Measurements from ENCODE around the gene KLC1.

KLC1 gene

GRCh38 chr14:103721334-103722120 lies 92.5 kb downstream of the KLC1 start:
- no peak for DNase-seq (ENCODE audit: low read depth)

GRCh38 chr14:103723748-103724081 lies 94.7 kb downstream of the KLC1 start:
- DNase-seq (ENCODE audit: low read depth): no peak

- DNase-seq (ENCODE audit: low read depth): no peak
Measured at GRCh38 chr14:103724116-103724515, 95.1 kb downstream of the KLC1 start.

GRCh38 chr14:103725001-103725682 lies 96.1 kb downstream of the KLC1 start:
- DNase-seq (ENCODE audit: low read depth): no peak

- no peak for DNase-seq (ENCODE audit: low read depth)
Measured at GRCh38 chr14:103725739-103726395, 96.9 kb downstream of the KLC1 start.

DNA sequence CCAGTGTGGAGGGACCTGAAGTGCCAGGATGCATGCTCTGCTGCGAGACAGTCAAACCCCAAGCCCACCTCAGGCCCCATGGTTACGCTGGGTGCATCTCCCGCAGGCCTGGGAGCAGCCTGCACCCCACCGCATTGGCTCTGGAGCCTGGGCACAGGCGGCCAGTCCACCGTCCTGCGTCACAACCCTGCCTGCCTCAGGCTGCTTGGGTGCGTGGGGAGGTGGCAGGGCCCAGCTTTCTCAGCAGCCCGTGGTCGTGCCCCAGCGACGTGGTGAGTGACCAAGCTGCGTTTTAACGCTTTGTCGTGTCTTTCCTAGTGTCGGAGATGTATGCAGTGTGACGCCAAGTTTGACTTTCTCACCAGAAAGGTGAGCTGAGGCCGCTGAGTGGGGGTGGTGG lies 97.5 kb downstream of the KLC1 start:
- no peak for DNase-seq (ENCODE audit: low read depth)

DNA sequence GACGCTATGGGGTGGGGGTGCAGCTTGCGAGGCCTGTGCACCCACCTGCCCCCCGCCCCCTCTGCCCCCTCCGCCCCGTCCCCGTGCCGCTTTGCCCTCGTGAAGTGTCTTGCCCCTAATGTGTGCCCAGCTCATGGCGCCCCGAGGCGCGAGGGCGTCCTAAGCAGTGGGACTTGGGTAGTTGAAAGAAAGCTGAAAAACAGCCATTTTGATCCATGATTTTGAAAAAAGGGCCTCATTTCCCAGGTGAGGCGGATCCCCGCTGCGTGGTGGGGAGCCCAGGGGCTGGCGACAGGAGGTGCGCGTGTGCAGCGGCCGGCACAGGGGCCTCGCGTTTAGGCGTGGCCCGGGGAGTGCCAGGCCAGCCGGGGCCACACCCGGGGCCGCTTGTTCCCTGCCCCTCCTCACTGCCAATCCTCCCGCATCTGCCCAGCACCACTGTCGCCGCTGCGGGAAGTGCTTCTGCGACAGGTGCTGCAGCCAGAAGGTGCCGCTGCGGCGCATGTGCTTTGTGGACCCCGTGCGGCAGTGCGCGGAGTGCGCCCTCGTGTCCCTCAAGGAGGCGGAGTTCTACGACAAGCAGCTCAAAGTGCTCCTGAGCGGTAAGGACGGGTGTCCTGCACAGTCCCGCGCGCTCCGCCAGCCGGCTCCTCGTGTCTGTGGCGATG lies 98.4 kb downstream of the KLC1 start:
- no peak for DNase-seq (ENCODE audit: low read depth)

DNA sequence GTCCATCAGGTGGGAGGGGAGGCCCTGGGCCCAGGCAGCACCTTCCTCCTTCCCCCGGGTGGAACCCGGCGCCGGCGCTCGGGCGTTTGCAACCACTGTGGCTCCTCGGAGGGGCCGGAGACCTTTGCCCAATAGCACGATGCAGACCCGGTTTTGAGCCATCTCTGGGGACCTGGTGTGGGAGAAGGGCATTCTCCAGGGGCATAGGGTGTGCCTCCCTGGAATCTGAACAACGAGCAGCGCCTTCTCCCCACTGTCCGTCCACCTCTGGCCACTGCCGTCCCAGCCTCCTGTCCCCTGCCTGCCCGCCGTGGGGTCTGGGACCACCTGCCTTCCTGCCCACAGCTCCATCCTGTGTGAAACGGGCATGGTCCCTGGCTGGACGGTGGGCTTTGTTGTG lies 99.1 kb downstream of the KLC1 start:
- DNase-seq (ENCODE audit: low read depth): no peak

DNA sequence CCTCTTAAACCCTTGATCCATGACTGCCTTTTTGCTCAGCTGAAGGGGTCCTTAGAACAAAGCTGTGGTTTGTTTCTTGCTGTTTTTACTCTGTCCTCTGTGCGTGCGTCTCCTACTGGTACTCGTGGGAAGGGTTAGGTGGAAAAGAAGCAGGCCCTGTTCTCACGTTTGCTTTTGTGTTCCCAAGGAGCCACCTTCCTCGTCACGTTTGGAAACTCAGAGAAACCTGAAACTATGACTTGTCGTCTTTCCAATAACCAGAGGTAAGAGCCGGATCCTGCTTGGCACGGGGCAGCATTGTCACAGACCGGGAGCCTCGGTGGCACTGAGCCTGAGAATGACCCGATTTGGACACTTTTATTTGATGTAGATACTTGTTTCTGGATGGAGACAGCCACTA lies 99.7 kb downstream of the KLC1 start:
- DNase-seq (ENCODE audit: low read depth): no peak

- DNase-seq (ENCODE audit: low read depth): no peak
Measured at GRCh38 chr14:103729496-103730448, 100.8 kb downstream of the KLC1 start.

DNA sequence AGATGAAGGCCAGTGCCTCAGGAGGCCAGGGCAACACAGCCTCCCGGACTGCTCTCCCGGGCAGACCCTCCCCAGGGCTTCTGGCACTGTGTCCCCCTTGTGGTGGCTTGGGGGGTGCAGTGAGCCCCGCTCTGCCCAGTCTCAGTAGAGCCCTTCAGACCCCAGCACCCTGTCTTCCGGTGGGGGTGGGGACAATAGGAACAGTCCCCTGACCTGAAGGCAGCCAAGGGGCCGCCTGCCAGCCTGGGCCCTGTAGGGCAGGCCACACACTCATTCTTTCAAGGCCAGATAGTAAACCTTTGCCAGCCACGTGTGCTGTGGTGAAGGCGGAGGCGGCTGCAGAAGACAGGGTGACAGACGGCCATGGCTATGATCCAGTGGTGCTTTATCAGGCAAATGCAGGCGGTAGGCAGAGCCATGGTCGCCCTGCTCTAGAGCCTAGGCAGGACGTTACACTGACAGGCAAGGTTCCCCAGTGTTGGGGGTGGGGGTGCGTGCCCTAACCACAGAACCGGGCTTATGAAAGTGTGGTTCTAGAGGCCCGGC lies 101.6 kb downstream of the KLC1 start:
- no peak for DNase-seq (ENCODE audit: low read depth)

DNA sequence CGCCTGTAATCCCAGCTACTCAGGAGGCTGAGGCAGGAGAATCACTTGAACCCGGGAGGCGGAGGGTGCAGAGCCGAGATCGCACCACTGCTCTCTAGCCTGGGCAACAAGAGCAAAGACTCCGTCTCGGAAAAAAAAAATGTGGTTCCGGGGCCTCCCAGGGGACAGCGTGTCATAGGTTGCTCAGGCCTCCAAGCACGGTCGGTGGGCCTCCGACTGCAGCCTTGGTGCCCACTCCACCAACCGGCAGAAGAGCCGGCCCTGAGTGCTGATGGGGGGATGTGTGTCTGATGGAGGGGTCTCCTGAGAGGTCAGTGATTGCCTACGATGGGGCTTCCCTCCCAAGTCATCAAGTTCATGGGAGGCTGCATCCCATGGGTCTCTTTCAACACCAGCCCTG lies 102.5 kb downstream of the KLC1 start:
- no peak for DNase-seq (ENCODE audit: low read depth)

- DNase-seq (ENCODE audit: low read depth): no peak
Measured at GRCh38 chr14:103731916-103732867, 103.2 kb downstream of the KLC1 start.

DNA sequence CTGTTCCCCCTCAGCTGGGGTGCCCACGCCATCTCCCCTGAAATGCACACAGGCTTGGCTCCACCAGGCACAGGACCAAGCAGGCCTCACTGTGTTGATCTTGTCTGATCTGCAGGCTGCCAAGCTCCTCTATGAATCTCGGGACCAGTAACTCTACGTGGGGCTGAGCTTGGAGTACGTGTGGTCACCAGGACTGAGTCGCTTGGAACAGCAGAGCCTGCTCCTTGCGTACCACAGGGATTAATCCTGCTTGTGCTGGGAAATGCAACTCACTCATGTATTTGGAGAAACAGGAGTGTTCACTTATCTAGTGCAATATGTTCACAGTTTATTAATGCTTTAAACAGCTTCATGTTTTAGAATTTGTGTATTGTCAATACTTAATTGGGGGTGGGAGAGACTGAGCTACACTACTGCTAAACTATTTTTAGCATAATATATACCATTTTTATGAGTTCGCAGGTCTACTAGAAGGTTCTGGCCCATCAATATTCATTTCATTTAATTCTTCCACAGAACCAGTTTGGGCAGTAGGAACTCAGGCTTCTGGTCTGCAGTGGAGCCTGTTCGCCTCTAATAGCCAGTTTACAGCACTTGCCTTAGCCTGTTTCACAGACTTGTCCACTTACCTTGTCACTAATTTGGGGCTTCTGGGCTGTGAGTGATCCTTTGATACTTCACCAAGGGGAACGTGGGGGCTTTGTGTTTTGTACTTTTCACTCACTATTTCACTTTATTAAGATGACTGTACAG lies 104.0 kb downstream of the KLC1 start:
- DNase-seq (ENCODE audit: low read depth): no peak

DNA sequence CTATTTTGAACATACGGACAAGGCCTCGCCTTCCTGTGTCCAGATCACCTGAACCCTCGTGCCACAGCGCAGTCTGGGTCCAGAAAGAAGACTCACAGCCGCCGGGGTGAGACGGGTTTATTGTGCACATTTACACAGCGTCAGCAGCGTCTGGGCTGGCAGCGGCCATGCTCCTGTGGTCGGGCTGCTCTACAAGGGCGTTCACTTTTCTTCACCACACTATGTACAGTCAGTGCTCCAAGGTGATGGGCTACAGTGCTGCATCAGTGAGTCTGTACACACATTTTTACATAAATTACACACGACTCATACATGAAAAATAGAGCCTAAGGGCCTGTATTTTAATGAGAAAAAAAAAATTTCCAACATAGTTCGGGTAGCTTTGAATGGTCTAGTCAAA lies 104.6 kb downstream of the KLC1 start:
- no peak for DNase-seq (ENCODE audit: low read depth)

DNA sequence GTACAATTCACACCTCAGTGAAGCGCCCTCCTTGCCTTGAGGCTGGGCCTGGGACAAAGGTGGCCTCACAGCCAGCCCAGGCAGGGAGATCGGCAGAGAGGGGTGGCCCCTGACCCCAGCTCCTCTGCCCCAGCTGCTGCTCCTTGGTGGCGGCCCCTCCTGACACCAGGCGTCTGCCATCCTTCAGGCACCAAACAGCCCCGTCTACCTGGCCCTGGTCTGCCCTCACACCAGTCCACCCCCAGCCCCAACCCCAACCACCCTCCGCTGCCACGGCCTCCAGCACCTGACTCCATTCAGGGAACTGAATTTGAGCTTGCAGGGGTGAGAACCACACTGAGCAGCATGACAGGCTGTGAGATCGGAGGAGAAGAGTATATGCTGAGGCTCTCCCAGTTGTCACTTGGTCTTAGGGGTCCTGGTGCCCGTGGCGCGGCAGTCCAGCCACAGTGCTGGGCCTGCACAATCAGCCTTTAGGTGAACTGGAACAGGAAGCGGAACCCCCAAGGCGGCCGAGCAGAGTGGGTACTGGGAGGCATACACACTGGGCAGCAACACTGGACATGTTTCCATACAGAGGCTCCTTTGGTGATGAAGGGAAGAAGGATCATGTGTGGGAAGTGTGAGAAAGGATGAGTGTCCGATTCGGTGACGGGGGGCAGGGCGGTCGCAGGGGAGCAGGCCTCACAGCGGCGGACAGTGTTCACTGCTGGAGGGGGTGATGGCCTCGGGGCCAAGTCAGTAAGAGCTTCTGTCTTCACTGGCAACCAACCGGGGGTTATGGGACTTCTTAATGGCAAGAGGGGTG lies 105.3 kb downstream of the KLC1 start:
- no peak for DNase-seq (ENCODE audit: low read depth)

DNA sequence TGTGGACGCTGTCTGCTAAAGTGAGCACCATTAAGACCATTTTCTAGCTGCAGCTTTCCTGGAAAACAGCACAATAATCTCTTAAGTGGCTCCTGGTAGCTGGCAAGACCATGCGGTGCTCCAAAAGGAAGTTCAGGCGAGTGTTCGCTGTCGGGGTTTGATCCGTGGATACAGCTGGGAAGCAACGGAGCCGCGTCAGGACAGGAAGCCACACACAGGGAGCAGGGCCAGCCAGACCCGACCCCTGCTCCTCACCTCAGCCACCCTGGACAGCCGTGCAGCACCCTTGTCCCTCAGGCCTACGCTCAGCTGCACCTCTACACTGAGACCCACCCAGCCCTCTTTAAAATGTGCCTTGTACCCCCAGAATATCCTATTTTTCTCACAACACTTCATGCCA lies 106.0 kb downstream of the KLC1 start:
- DNase-seq (ENCODE audit: low read depth): no peak

- no peak for DNase-seq (ENCODE audit: low read depth)
Measured at GRCh38 chr14:103735439-103735814, 106.4 kb downstream of the KLC1 start.

Data from activated T-cell treated with anti-CD3 and anti-CD28 coated beads for 1 hour (primary cell).